ENCODE data around the gene USP34. TPM values are rescaled to one million over a fixed set of nuclear protein-coding genes. Genes with fewer than 3 reads are reported as not detected.

The USP34 gene
- total and polyA plus RNA-seq, 2 donors from 2014 or later: 37.2 to 112 TPM

DNA sequence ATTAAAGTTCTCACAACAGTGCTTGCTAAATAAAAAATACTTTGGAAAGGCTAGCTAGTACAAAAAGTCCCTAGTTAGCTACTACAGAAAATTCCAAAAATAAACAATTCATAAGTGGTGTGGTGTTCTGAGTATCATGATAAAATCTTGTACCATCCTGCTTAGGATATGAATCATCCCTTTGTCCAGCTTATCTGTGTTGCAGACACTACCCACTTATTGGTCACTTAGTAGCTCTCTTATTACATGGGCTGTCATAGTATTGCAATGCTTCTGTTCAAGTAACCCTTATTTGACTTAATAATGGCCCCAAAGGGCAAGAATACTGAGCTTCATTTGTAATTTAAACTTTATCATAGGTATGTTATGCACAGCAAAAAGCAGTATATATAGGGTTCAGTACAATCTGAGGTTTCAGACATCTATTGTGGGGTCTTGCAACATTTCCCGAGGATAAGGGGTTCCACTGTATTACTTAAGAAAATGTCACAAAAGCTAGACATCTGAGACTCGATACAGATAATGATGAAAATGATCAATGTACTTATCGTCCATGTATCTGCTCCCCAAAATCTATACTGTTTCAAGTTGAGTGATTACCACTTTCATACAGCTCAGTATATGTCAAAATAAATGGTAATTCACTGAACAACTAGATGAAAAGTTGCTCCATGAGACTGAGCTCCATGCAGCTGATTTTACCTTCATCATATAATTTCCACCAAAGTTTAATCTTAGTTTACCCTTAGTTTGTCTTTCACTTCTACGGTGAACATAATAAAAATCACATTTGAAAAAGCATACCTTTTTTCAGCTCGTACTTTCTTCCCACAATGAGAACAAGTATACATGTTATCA is 215.1 kb downstream of the USP34 start:
- peaks cover 3 to 29% (median 23%) of the 10 kb centered on the region in 3 donors for H3K36me3 ChIP-seq (ENCODE audit: control insufficient read depth in 2 of 3, insufficient read depth in 3 of 3, low read length in 3 of 3)
- TF ChIP-seq CTCF (IDR thresholded peaks at IDR 0.05; ENCODE audit: borderline replicate concordance, extremely low read depth, insufficient read depth): no peak
- H3K4me1 ChIP-seq (ENCODE audit: control insufficient read depth in 2 of 3, insufficient read depth in 2 of 3, low read depth in 1 of 3, low read length in 3 of 3): no peaks in the 10 kb centered on the region
- H3K4me3 ChIP-seq (ENCODE audit: low read length in 3 of 3): no peak overlapping the region
- FAIRE-seq (no peak), DNase-seq (no peak)
- intact Hi-C loops (cut with DNase I): no loop called here
- H3K27me3 ChIP-seq (ENCODE audit: control insufficient read depth, insufficient read depth, low read length): no peaks in the 10 kb centered on the region
- no peak overlapping the region for H3K9ac ChIP-seq (ENCODE audit: low read length in 3 of 3)
- no peak overlapping the region for H3K27ac ChIP-seq (ENCODE audit: low read depth in 2 of 2, low read length in 2 of 2)
- no peaks in the 10 kb centered on the region for H3K9me3 ChIP-seq (ENCODE audit: control insufficient read depth in 2 of 3, insufficient read depth in 1 of 3, low read length in 3 of 3)

GRCh38 chr2:61254536-61254935 is 216.4 kb downstream of the USP34 start:
- Histone ChIP-seq H3K27me3 (ENCODE audit: control insufficient read depth, insufficient read depth, low read length) (no peaks in the 10 kb centered on the region), H3K36me3 (ENCODE audit: control insufficient read depth in 2 of 3, insufficient read depth in 3 of 3, low read length in 3 of 3) (peaks cover 5 to 30% (median 22%) of the 10 kb centered on the region in 3 donors), H3K4me3 (ENCODE audit: low read length in 3 of 3) (no peak overlapping the region), H3K4me1 (ENCODE audit: control insufficient read depth in 2 of 3, insufficient read depth in 2 of 3, low read depth in 1 of 3, low read length in 3 of 3) (no peaks in the 10 kb centered on the region), H3K27ac (ENCODE audit: low read depth in 2 of 2, low read length in 2 of 2) (no peak overlapping the region), H3K9me3 (ENCODE audit: control insufficient read depth in 2 of 3, insufficient read depth in 1 of 3, low read length in 3 of 3) (no peaks in the 10 kb centered on the region), H3K9ac (ENCODE audit: low read length in 3 of 3) (no peak overlapping the region)
- intact Hi-C loops (cut with DNase I): no loop called here
- TF ChIP-seq CTCF (IDR thresholded peaks at IDR 0.05; ENCODE audit: borderline replicate concordance, extremely low read depth, insufficient read depth): no peak
- no peak for DNase-seq
- no peak for FAIRE-seq

DNA sequence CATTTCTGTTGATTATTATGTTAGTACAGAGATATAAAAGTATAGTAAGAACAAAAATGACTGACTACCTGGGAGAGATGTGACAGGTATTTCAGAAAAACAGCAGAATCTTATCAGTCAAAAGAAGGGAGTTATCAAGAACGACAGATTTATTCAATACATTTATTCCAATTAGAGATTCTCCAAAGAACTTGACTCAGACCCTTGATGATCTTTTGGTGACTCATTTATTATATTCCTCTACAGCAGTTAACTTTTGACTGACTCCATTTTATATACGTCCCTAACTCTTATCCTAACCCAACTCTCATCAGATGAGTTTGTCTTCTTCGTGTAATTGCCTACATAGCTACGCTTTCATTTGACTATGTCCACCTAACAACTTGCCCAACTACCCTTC is 217.8 kb downstream of the USP34 start:
- FAIRE-seq (no peak), DNase-seq (no peak)
- TF ChIP-seq CTCF (IDR thresholded peaks at IDR 0.05; ENCODE audit: borderline replicate concordance, extremely low read depth, insufficient read depth): no peak
- Histone ChIP-seq H3K9ac (ENCODE audit: low read length in 3 of 3) (no peak overlapping the region), H3K4me3 (ENCODE audit: low read length in 3 of 3) (no peak overlapping the region), H3K27ac (ENCODE audit: low read depth in 2 of 2, low read length in 2 of 2) (no peak overlapping the region), H3K4me1 (ENCODE audit: control insufficient read depth in 2 of 3, insufficient read depth in 2 of 3, low read depth in 1 of 3, low read length in 3 of 3) (no peaks in the 10 kb centered on the region), H3K27me3 (ENCODE audit: control insufficient read depth, insufficient read depth, low read length) (no peaks in the 10 kb centered on the region), H3K36me3 (ENCODE audit: control insufficient read depth in 2 of 3, insufficient read depth in 3 of 3, low read length in 3 of 3) (peaks cover 5 to 26% (median 13%) of the 10 kb centered on the region in 3 donors), H3K9me3 (ENCODE audit: control insufficient read depth in 2 of 3, insufficient read depth in 1 of 3, low read length in 3 of 3) (no peaks in the 10 kb centered on the region)
- intact Hi-C loops (cut with DNase I): no loop called here

All from kidney (tissue), 14 donors.